HG03097 (cell line): ENCODE data around the gene WIZ.
"Not testable (repeated sequence)": the region's sequence is repeated elsewhere in the genome, so short reads cannot be mapped to it uniquely, and the experiment has no call there.

Experiments
- ATAC-seq: cut with Tn5 transposase; IDR thresholded peaks from one replicate; pipeline ENCODE4 v1.9.1; 2021; ENCODE audit not compliant: unreplicated experiment, low FRiP score

Gene WIZ

GRCh38 chr19:15417699-15418098 is 32.1 kb downstream of the WIZ start:
- no peak for ATAC-seq

GRCh38 chr19:15412832-15413231 is 36.9 kb downstream of the WIZ start:
- ATAC-seq: no peak

- not testable (repeated sequence) for ATAC-seq
Observed at GRCh38 chr19:15411351-15411750, 38.4 kb downstream of the WIZ start.

GRCh38 chr19:15404780-15405211 is 45.0 kb downstream of the WIZ start:
- ATAC-seq: no peak

GRCh38 chr19:15404097-15404779 is 45.5 kb downstream of the WIZ start:
- ATAC-seq: no peak

DNA sequence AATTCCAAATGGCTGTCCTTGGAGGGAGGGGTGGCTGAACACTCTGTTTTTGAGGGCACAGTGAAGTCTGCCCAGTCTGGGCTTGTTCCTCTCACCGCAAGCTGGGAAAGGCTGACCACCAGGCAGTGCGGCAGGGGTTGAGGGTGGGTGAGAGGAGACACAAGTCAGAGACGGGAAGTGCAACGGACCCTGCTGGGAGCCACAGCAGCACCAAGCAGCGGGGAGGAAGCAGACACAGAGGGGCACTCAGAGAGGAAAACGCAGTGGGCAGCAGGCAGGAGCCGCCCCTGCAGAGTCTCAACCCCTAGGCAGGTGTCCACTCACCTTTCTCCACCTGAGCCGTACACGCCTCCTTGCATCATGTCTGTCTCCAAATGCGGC is 46.6 kb downstream of the WIZ start:
- ATAC-seq: no peak

- no peak for ATAC-seq
Observed at GRCh38 chr19:15402411-15403150, 47.2 kb downstream of the WIZ start.

DNA sequence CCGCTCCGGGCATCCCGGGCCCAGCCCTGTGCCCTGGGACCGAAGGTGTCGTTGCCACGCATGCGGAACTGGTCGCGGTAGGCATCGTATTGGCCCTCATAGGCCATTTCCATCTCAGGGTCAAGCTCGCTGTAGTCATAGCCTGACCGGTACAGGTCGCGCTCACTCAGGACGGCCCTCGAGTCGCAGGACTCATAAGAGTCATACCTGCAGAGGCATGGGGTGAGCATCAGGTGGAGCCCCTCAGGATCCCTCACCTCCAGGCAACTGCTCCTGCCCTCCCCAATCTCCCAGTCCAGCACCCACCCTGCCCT is 48.4 kb downstream of the WIZ start:
- ATAC-seq: no peak

GRCh38 chr19:15400521-15401396 is 49.0 kb downstream of the WIZ start:
- no peak for ATAC-seq

DNA sequence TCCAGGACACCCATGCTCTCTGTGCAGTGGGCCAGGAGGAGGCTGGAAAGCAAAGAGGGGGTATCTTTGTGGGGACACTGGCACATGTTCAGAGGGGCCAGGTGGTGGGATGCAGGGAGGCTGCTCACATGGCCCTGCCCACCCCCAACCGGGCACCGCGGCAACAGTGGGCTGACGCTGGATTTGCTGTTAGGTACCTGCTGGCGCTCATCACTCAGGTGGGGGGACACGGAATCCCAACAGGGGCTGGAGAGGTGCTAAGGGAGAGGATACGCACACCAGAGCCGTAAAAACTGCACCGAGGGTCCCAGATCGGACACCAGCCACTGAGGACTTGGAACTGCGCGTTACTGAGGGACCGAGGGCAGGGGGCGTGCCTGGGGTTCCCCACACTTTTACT is 50.1 kb downstream of the WIZ start:
- ATAC-seq: no peak

- ATAC-seq: no peak
Observed at GRCh38 chr19:15399234-15399515, 50.6 kb downstream of the WIZ start.

- no peak for ATAC-seq
Observed at GRCh38 chr19:15398501-15399233, 51.1 kb downstream of the WIZ start.

- no peak for ATAC-seq
Observed at GRCh38 chr19:15397782-15398181, 52.0 kb downstream of the WIZ start.

GRCh38 chr19:15397236-15397635 is 52.5 kb downstream of the WIZ start:
- ATAC-seq: no peak

DNA sequence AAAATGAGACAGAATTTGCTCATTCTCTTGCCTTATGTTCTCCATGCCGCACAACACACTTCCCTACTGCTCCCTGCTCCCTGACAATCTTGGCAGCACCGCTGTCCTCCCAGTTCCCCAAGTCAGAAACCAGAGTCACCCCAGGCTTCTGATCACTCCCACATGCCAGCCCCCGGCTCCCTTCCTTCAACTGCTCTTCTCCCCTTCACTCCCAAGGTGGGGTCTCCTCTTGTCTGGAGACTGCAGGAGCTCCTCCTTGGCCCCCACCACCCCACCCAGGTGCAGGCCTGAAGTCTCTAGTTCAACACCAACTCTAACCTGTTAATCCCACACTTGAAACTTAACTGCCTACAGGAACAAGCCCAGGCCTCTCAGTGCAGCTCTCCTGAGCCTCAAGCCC is 53.3 kb downstream of the WIZ start:
- ATAC-seq: no peak

- ATAC-seq: not testable (repeated sequence)
Observed at GRCh38 chr19:15395251-15395650, 54.5 kb downstream of the WIZ start.

DNA sequence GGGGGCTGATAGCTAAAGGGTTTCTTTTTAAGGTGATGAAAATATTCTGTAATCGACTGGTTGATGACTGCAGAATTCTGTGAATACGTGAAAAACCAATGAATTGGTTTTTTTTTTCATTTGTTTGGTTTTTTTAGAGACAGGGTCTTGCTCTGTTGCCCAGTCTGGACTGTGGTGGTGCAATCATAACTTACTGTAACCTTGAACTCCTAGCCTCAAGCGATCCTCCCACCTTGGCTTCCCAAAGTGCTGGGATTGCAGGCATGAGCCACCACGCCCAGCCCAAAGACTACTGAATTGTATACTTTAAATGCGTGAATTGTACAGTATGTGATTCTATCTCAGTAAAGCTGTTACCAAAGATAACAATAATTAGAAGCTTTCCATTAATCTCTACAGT is 55.3 kb downstream of the WIZ start:
- no peak for ATAC-seq

- no peak for ATAC-seq
Observed at GRCh38 chr19:15393963-15394362, 55.8 kb downstream of the WIZ start.

GRCh38 chr19:15390814-15391213 is 58.9 kb downstream of the WIZ start:
- no peak for ATAC-seq

- ATAC-seq: no peak
Observed at GRCh38 chr19:15381864-15382263, 67.9 kb downstream of the WIZ start.

DNA sequence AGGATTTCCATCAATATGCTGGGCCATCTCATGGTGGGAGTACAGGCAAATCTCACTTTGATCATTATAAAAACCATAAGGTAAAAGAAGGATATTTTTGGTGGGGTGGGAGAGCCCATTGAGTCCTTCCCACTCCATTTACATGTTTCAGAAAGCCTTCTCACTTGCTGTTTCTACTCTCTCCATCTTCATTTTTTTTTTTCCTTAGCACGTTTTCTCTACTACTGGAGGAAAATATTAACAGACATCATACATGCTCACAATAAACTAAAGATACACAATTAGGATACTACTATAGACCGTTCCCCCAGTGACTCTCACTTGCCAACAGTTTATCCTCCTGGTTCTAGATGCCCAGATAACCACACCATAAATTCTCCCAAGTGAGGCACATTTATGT is 68.3 kb downstream of the WIZ start:
- ATAC-seq: no peak
